ENCODE measurements around the gene FAF1. TPM values are rescaled to one million over a fixed set of nuclear protein-coding genes. Genes with fewer than 3 reads are reported as not detected.
"Not testable (repeated sequence)": the region's sequence is repeated elsewhere in the genome, so short reads cannot be mapped to it uniquely, and the experiment has no call there.

Gene FAF1
- total RNA-seq, 4 donors from 2014 or later: 33.8 to 55.8 (median 45.6) TPM

DNA sequence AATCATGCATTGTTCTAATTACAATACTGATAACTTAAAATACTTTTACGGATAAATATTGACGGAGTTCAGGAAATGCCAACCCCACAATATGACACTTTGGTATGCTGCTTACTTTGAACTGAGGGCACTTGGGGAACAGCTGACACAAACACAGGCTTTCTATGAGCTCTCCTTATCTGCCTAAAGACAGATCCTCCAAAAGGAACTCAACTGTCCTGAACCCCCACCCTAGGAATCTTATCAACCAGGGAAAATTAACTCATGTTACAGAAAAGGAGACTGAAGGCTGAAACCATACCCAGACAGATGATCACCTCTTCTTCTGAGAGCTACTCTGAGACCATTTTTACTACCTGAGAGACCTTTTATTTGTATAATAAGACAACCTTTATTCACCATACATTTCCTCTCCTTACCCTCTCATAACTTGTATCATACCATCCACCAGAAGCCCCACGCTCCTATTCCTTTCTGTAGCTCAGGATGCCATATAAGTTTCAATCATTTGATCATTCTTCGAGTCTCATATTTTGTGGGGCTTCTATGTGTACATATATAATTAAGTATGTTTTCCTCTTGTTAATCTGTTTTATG, 239.5 kb downstream of the FAF1 start:
- WGBS, 2 donors: 93 to 96% methylated on average over 4 of the region's 4 CpGs
- TF ChIP-seq POLR2A (IDR thresholded peaks at IDR 0.05) (no peak), CTCF (IDR thresholded peaks at IDR 0.05) (no peak)
- no peak overlapping the region for H3K4me3 ChIP-seq (ENCODE audit: low read depth, poor library complexity, severe bottlenecking)
- DNase-seq (ENCODE audit: low spot score in 2 of 2): no peak
- intact Hi-C loops (cut with DNase I; ENCODE audit: low total_unique reads): no loop called here

DNA sequence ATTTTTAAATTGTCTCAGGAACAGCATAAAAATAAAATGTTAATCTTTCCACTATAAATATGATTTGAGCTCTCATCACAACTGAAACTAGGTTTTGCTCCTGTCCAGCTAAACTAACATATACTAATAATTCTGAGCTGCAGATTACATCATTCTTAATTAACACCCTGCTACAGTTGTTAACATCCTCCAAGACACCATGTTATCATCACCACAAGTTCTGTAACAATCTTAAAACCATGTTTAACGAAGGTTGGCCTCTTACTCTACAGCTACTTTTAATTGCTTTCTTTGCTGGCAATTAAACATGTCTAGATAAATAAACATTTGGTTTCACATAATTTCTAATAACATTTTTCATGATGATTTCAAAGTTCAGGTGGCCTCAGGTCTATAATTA, 240.9 kb downstream of the FAF1 start:
- WGBS, 2 donors: 88 to 90% methylated on average over 1 of the region's 1 CpG
- intact Hi-C loops (cut with DNase I; ENCODE audit: low total_unique reads): no loop called here
- TF ChIP-seq CTCF (IDR thresholded peaks at IDR 0.05) (no peak), POLR2A (IDR thresholded peaks at IDR 0.05) (no peak)

DNA sequence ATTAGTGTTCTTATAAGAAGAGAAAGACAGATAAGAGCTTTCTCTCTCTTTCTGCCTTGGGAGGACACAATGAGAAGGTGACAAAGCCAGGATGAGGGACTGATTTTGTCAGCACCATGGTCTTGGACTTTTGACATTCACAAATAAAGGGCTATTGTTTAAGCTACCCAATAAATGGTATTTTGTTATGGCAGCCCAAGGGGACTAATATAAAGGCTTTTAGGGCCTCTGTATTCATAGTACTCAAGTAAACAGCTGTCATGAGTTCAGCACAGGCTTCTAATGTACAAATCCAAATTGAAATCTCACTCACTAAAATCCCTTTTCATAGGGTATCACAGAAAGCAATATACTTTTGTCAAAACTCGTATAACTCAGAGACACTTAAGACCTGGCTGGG, 242.7 kb downstream of the FAF1 start:
- WGBS, 2 donors: 100% methylated on average over 1 of the region's 1 CpG
- no peak for TF ChIP-seq POLR2A (IDR thresholded peaks at IDR 0.05)
- TF ChIP-seq CTCF (IDR thresholded peaks at IDR 0.05): no peak

More for the DNA sequence above, 240.9 kb downstream of the FAF1 start:
- no peak for DNase-seq (ENCODE audit: low spot score in 2 of 2)
- no peak overlapping the region for H3K4me3 ChIP-seq (ENCODE audit: low read depth, poor library complexity, severe bottlenecking)

GRCh38 chr1:50716455-50716854, 243.6 kb downstream of the FAF1 start:
- DNase-seq (ENCODE audit: low spot score in 2 of 2); intact Hi-C loops (cut with DNase I; ENCODE audit: low total_unique reads); H3K4me3 ChIP-seq (ENCODE audit: low read depth, poor library complexity, severe bottlenecking): not testable (repeated sequence)
- WGBS, 2 donors: 93 to 96% methylated on average over 7 of the region's 7 CpGs

More for the DNA sequence above, 242.7 kb downstream of the FAF1 start:
- no peak overlapping the region for H3K4me3 ChIP-seq (ENCODE audit: low read depth, poor library complexity, severe bottlenecking)
- intact Hi-C loops (cut with DNase I; ENCODE audit: low total_unique reads): no loop called here
- no peak for DNase-seq (ENCODE audit: low spot score in 2 of 2)

GRCh38 chr1:50710099-50710498, 250.0 kb downstream of the FAF1 start:
- no peak for DNase-seq (ENCODE audit: low spot score in 2 of 2)
- intact Hi-C loops (cut with DNase I; ENCODE audit: low total_unique reads): no loop called here
- no peak overlapping the region for H3K4me3 ChIP-seq (ENCODE audit: low read depth, poor library complexity, severe bottlenecking)
- 45 to 55% methylated on average over 3 of the region's 3 CpGs for WGBS, 2 donors
- no peak for TF ChIP-seq CTCF (IDR thresholded peaks at IDR 0.05)
- TF ChIP-seq POLR2A (IDR thresholded peaks at IDR 0.05): no peak

DNA sequence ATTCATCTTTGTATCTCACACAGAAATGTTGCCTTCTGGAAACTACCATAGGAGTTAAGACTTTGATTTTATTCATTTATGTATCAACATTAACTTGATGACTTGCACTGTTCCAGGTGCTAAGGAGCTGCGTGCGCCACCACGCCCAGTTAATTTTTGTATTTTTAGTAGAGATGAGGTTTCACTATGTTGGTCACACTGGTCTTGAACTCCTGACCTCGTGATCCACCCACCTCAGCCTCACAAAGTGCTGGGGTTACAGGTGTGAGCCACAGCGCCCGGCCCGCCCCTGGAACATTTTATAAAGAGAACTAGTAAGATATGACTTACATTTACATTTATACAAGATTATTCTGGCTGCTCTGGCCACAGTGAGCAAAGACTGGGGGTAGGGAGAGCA, 252.2 kb downstream of the FAF1 start:
- 85 to 92% methylated on average over 7 of the region's 7 CpGs for WGBS, 2 donors
- H3K4me3 ChIP-seq (ENCODE audit: low read depth, poor library complexity, severe bottlenecking): no peak overlapping the region
- TF ChIP-seq CTCF (IDR thresholded peaks at IDR 0.05): no peak
- no peak for TF ChIP-seq POLR2A (IDR thresholded peaks at IDR 0.05)
- intact Hi-C loops (cut with DNase I; ENCODE audit: low total_unique reads): no loop called here
- no peak for DNase-seq (ENCODE audit: low spot score in 2 of 2)

All from lower leg skin (tissue), 4 donors.